ENCODE data around the gene HOXD3. TPM values are rescaled to one million over a fixed set of nuclear protein-coding genes. Genes with fewer than 3 reads are reported as not detected.

Gene HOXD3
- total RNA-seq, 2 experiments from 2014 or later, result not detected

DNA sequence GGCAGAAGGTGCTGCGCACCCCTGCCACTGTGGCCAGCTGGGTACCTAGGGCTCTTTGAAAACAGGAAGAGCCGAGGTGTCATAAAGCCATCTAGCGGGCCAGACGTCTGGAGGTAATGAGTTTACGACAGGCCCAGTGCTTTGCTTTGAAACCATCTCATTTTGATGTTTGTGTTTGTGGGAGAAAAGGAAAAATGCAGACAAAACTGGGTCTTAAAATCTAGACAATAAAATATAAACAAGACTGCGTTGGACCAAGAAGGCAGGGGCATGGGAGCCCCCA, 31.4 kb upstream of the HOXD3 start:
- Histone ChIP-seq H3K27ac (ENCODE audit: low read depth in 1 of 2, low read length in 2 of 2) (no peak overlapping the region), H3K36me3 (ENCODE audit: insufficient read depth, low read length) (no peaks in the 10 kb centered on the region), H3K4me1 (ENCODE audit: insufficient read depth, low read length) (peaks cover 45% of the 10 kb centered on the region), H3K4me3 (ENCODE audit: low read length) (no peak overlapping the region), H3K9me3 (ENCODE audit: control insufficient read depth in 1 of 2, insufficient read depth in 1 of 2, low read length in 2 of 2) (peaks cover 0 to 50% of the 10 kb centered on the region in 2 experiments), H3K27me3 (ENCODE audit: control insufficient read depth in 1 of 2, insufficient read depth in 2 of 2, low read length in 2 of 2) (peaks cover 79 to 90% of the 10 kb centered on the region in 2 experiments)
- Mint-ChIP-seq H3K27me3 (peaks cover 84% of the 10 kb centered on the region), H3K27ac (no peak overlapping the region), H3K4me1 (ENCODE audit: low read depth) (peaks cover 31% of the 10 kb centered on the region), H3K36me3 (ENCODE audit: low read depth) (no peaks in the 10 kb centered on the region), H3K4me3 (no peak overlapping the region), H3K9me3 (no peaks in the 10 kb centered on the region)
- ChIA-PET POLR2A (no interaction called here), CTCF (interaction anchor here (1.6 to 4.4 kb wide), 4 partner anchors 318 to 1023 kb away, joined by 3 to 42 read pairs (median 19); no protein-coding TSS in a partner anchor)
- intact Hi-C loops (cut with DNase I, micrococcal nuclease), result loop anchor here (2.0 to 10.0 kb wide), 6 partner anchors 49 to 1023 kb away; no protein-coding TSS in a partner anchor
- ATAC-seq (ENCODE audit: poor library complexity), result no peak
- no peak for TF ChIP-seq CTCF (IDR thresholded peaks at IDR 0.05)
- no peak for DNase-seq

- DNase-seq (peak; percentile 54 to 85 (median 65)), ATAC-seq (ENCODE audit: poor library complexity) (no peak)
- no peak overlapping the region for H3K27ac ChIP-seq (ENCODE audit: low read depth in 1 of 2, low read length in 2 of 2)
- Mint-ChIP-seq H3K36me3 (ENCODE audit: low read depth) (no peaks in the 10 kb centered on the region), H3K27ac (peak overlapping the region; percentile 38), H3K4me3 (no peak overlapping the region), H3K9me3 (no peaks in the 10 kb centered on the region), H3K27me3 (peaks cover 84% of the 10 kb centered on the region), H3K4me1 (ENCODE audit: low read depth) (peaks cover 45% of the 10 kb centered on the region)
- no peak overlapping the region for H3K4me3 ChIP-seq (ENCODE audit: low read length)
- intact Hi-C loops (cut with DNase I, micrococcal nuclease), result loop anchor here (1.0 to 10.0 kb wide), 9 partner anchors 48 to 1022 kb away; no protein-coding TSS in a partner anchor
- peak; percentile 99 for TF ChIP-seq CTCF (IDR thresholded peaks at IDR 0.05)
- H3K4me1 ChIP-seq (ENCODE audit: insufficient read depth, low read length), result peaks cover 43% of the 10 kb centered on the region
- H3K27me3 ChIP-seq (ENCODE audit: control insufficient read depth in 1 of 2, insufficient read depth in 2 of 2, low read length in 2 of 2), result peaks cover 79 to 90% of the 10 kb centered on the region in 2 experiments
- H3K9me3 ChIP-seq (ENCODE audit: control insufficient read depth in 1 of 2, insufficient read depth in 1 of 2, low read length in 2 of 2), result peaks cover 0 to 43% of the 10 kb centered on the region in 2 experiments
- H3K36me3 ChIP-seq (ENCODE audit: insufficient read depth, low read length), result no peaks in the 10 kb centered on the region
- ChIA-PET CTCF (interaction anchor here (0.5 to 4.4 kb wide), 25 partner anchors 10 to 1037 kb away, joined by 3 to 42 read pairs (median 4); partner anchors contain the start of gene HOXD10), POLR2A (interaction anchor here (0.5 to 1.4 kb wide), 6 partner anchors 12 to 1022 kb away, joined by 3 to 8 read pairs (median 3); no protein-coding TSS in a partner anchor)
These were observed 30.0 kb upstream of the HOXD3 start for GRCh38 chr2:176126929-176127773.

DNA sequence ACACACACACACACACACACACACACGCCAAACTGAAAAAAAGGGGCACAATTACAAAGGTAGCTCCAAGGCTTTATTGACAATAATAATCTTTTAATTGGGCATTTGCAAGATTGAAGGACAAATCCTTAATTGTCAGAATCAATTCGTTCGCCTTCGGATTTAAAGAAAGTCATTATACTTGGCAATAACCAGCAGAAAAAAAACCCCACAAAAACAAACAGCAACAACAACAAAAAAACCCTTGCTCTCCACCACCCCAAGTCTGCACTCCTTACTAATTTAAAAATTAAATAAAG, 29.4 kb upstream of the HOXD3 start:
- TF ChIP-seq CTCF (IDR thresholded peaks at IDR 0.05), result no peak

More for the DNA sequence above, 29.4 kb upstream of the HOXD3 start:
- H3K36me3 ChIP-seq (ENCODE audit: insufficient read depth, low read length), result no peaks in the 10 kb centered on the region
- H3K4me3 Mint-ChIP-seq, result peak overlapping the region; percentile 31
- DNase-seq (no peak), ATAC-seq (ENCODE audit: poor library complexity) (no peak)
- no peaks in the 10 kb centered on the region for H3K36me3 Mint-ChIP-seq (ENCODE audit: low read depth)
- ChIA-PET CTCF (interaction anchor here (0.8 to 4.4 kb wide), 10 partner anchors 11 to 1034 kb away, joined by 3 to 42 read pairs (median 4); partner anchors contain the start of gene HOXD10), POLR2A (interaction anchor here (1.2 kb wide), 1 partner anchor 327 kb away, joined by 8 read pairs; no protein-coding TSS in a partner anchor)
- H3K27me3 ChIP-seq (ENCODE audit: control insufficient read depth in 1 of 2, insufficient read depth in 2 of 2, low read length in 2 of 2), result peaks cover 80 to 90% of the 10 kb centered on the region in 2 experiments
- no peak overlapping the region for H3K4me3 ChIP-seq (ENCODE audit: low read length)
- peaks cover 43% of the 10 kb centered on the region for H3K4me1 ChIP-seq (ENCODE audit: insufficient read depth, low read length)
- intact Hi-C loops (cut with DNase I, micrococcal nuclease), result loop anchor here (1.0 to 10.0 kb wide), 9 partner anchors 47 to 1021 kb away; no protein-coding TSS in a partner anchor
- H3K27ac ChIP-seq (ENCODE audit: low read depth in 1 of 2, low read length in 2 of 2), result no peak overlapping the region
- H3K9me3 Mint-ChIP-seq, result no peaks in the 10 kb centered on the region
- peaks cover 49% of the 10 kb centered on the region for H3K4me1 Mint-ChIP-seq (ENCODE audit: low read depth)
- H3K9me3 ChIP-seq (ENCODE audit: control insufficient read depth in 1 of 2, insufficient read depth in 1 of 2, low read length in 2 of 2), result peaks cover 0 to 37% of the 10 kb centered on the region in 2 experiments
- H3K27me3 Mint-ChIP-seq, result peaks cover 85% of the 10 kb centered on the region
- H3K27ac Mint-ChIP-seq, result peak overlapping the region; percentile 35

Data from CD4-positive, alpha-beta T cell (primary cell).